Heart left ventricle (tissue), 13 donors: Measurements from ENCODE around the gene GPR39.

Experiments
- CTCF ChIP-seq, 12 donors: fragments of 200-600 bp; sonication (generic) in 4 of 12; IDR thresholded peaks; one replicate each; pipeline versions ENCODE4 v1.5.0 to v1.8.0; 2018 to 2022; ENCODE audit warnings: antibody characterized with exemption in 12 of 12, mild to moderate bottlenecking in 5 of 12
- POLR2A ChIP-seq, 2 donors: fragments of 450-650 bp; IDR thresholded peaks; one replicate each; pipeline ENCODE4 v1.6.1; 2017; ENCODE audit warnings: antibody characterized with exemption in 2 of 2, mild to moderate bottlenecking in 2 of 2, moderate library complexity in 2 of 2
- donor health status: ischemic (EF 13 %, LVEDD 7.1; RV severe dilation, severe dysfunction).
- donor health status: DM: no; HTN: yes; CAD: no.
- donor health status: DM: no; HTN: no; CAD: no.
- donor health status: ischemic (EF 25% LVEDD 6.9; RV normal size, moderate dysfunction).
- donor health status: ischemic (EF 25% LVEDD 5.7; RV mildly dilated, moderate dysfunction).
- donor health status: ischemic (EF 35%, LVEDD 5.7; RV mildly dilated, moderate dysfunction).
- donor health status: nonischemic (EF 11% LVEDD 7.7; RV severe dilation, severe dysfunction).
- donor health status: DM: yes; HTN: yes; CAD: no.
- donor health status: PGD.
- donor health status: ischemic (EF 29% LVEDD 5.4; RV normal size, mild dysfunction).
- donor health status: nonischemic (EF 23%, LVEDD 6.1; RV moderate dilation, normal function).

- TF ChIP-seq CTCF (IDR thresholded peaks at IDR 0.05) (no peak), POLR2A (IDR thresholded peaks at IDR 0.05) (no peak)
Observed at GRCh38 chr2:132437852-132438669, 21.5 kb downstream of the GPR39 start.
